ENCODE results near the gene SLC25A52. TPM values are rescaled to one million over a fixed set of nuclear protein-coding genes. Genes with fewer than 3 reads are reported as not detected.

SLC25A52 gene
- total and polyA plus RNA-seq, 9 of the 15 experiments (the other 6 are each of a cell fraction or from before 2014, with no cell fraction given): not detected

DNA sequence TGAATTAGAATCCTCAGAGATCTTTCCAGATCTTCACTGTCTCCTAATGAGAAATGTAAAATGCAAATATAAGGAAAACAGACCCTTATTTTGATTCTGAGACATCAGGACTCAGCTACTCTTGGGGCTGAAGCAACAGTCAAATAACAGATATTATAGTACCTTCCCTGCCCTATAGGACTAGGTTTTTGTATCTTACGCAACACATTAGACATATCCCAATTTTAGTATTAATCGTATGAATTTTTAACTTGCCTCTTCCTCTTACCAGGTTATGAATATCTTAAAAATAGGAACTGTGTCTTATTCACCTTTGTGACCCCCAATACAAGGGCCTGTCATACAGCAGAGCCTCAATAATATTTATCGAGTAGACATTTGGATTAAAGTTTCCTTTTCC, 12.0 kb upstream of the SLC25A52 start:
- no peaks in the 10 kb centered on the region for H3K4me1 ChIP-seq (replicated peaks in 1 of 2; ENCODE audit: control insufficient read depth in 2 of 2, insufficient read depth in 2 of 2, low read length in 2 of 2)
- no peak overlapping the region for H3K4me3 ChIP-seq
- no TSS peak for BruUV-seq (replicated peaks)
- no peak overlapping the region for H3K9ac ChIP-seq (ENCODE audit: insufficient read depth in 1 of 2, low read depth in 2 of 2, low read length in 2 of 2)
- ChIA-PET CTCF (ENCODE audit: low intra/inter-chr PET ratio) (no interaction called here), POLR2A (no interaction called here)
- TF ChIP-seq, protein P1, sequence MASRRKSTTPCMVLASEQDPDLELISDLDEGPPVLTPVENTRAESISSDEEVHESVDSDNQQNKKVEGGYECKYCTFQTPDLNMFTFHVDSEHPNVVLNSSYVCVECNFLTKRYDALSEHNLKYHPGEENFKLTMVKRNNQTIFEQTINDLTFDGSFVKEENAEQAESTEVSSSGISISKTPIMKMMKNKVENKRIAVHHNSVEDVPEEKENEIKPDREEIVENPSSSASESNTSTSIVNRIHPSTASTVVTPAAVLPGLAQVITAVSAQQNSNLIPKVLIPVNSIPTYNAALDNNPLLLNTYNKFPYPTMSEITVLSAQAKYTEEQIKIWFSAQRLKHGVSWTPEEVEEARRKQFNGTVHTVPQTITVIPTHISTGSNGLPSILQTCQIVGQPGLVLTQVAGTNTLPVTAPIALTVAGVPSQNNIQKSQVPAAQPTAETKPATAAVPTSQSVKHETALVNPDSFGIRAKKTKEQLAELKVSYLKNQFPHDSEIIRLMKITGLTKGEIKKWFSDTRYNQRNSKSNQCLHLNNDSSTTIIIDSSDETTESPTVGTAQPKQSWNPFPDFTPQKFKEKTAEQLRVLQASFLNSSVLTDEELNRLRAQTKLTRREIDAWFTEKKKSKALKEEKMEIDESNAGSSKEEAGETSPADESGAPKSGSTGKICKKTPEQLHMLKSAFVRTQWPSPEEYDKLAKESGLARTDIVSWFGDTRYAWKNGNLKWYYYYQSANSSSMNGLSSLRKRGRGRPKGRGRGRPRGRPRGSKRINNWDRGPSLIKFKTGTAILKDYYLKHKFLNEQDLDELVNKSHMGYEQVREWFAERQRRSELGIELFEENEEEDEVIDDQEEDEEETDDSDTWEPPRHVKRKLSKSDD (conservative IDR thresholded peaks at IDR 0.05; ENCODE audit: low read length): no peak
- TF ChIP-seq CEBPG (CRISPR knock-in tag; IDR thresholded peaks at IDR 0.05) (no peak), CEBPG (tag; conservative IDR thresholded peaks at IDR 0.05 in 1 of 2, IDR thresholded peaks at IDR 0.05 in 1 of 2) (peak in 1 of 2 experiments; percentile 46; a peak in 1 of 4 replicates), ELF1 (tag; IDR thresholded peaks at IDR 0.05) (no peak), CEBPB (tag; IDR thresholded peaks at IDR 0.05) (peak; percentile 63)
- no peaks in the 10 kb centered on the region for H3K9me3 ChIP-seq (replicated peaks; ENCODE audit: control insufficient read depth, insufficient read depth, low read depth, low read length)
- no peak for ATAC-seq
- no peak overlapping the region for H3K27ac ChIP-seq (ENCODE audit: extremely low read depth, low read depth, low read length)
- no peaks in the 10 kb centered on the region for H3K36me3 ChIP-seq (ENCODE audit: control insufficient read depth, insufficient read depth, low read length)
- no peak overlapping the region for H3K4me2 ChIP-seq (ENCODE audit: insufficient read depth, low read length)
- H3K9me1 ChIP-seq (ENCODE audit: control insufficient read depth, insufficient read depth, low read length): no peaks in the 10 kb centered on the region
- H4K20me1 ChIP-seq (replicated peaks; ENCODE audit: control insufficient read depth, insufficient read depth, low read length): no peaks in the 10 kb centered on the region
- no peak for DNase-seq (ENCODE audit: extremely low read depth in 1 of 4, low spot score in 3 of 4)
- H3K79me2 ChIP-seq (ENCODE audit: control insufficient read depth, insufficient read depth, low read length): no peaks in the 10 kb centered on the region
- no peak overlapping the region for H2AFZ ChIP-seq (ENCODE audit: low read depth, low read length)
- intact Hi-C loops (cut with micrococcal nuclease) (no loop called here), in situ Hi-C loops (cut with MboI) (no loop called here)
- no peak for FAIRE-seq
- WGBS (ENCODE audit: insufficient coverage, low coverage, missing lambda C conversion rate): 8% methylated on average over 3 of the region's 3 CpGs
- peaks cover 5 to 14% of the 10 kb centered on the region in 2 experiments for H3K27me3 ChIP-seq (ENCODE audit: control insufficient read depth in 2 of 2, insufficient read depth in 2 of 2, low read length in 2 of 2)

All from K562 (cell line).